Measurements from ENCODE around the gene ADGRV1. TPM values are rescaled to one million over a fixed set of nuclear protein-coding genes. Genes with fewer than 3 reads are reported as not detected.

ADGRV1 gene
- total and polyA plus RNA-seq, 3 donors from 2014 or later, result 10.8 to 18.0 (median 12.6) TPM

DNA sequence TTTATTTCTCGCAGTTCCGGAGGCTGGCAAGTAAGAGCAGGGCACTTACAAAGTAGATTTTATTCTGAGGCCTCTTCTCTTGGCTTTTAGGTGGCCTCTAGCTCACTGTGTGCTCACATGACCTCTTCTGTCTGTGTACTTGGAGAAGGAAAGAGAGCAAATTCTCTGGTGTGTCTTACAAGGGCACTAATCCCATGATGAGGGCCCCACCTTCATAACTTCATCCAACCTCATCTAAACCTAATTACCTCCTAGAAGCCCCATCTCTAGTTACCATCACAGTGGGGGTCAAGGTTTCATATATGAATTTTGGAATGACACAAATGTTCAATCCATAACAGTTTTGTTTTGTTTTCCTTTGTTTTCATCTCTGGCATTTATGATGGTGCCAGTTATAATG, 376.1 kb downstream of the ADGRV1 start:
- Histone ChIP-seq H3K4me3 (no peak overlapping the region), H3K9me3 (no peaks in the 10 kb centered on the region), H3K4me1 (no peaks in the 10 kb centered on the region), H3K27ac (no peak overlapping the region), H3K27me3 (no peaks in the 10 kb centered on the region), H3K36me3 (ENCODE audit: low read depth, missing control alignments) (no peaks in the 10 kb centered on the region)
- 89 to 97% methylated on average over 2 of the region's 2 CpGs for WGBS, 2 donors
- DNase-seq, result no peak
- no peak for TF ChIP-seq POLR2A (IDR thresholded peaks at IDR 0.05)
- TF ChIP-seq, protein P1, sequence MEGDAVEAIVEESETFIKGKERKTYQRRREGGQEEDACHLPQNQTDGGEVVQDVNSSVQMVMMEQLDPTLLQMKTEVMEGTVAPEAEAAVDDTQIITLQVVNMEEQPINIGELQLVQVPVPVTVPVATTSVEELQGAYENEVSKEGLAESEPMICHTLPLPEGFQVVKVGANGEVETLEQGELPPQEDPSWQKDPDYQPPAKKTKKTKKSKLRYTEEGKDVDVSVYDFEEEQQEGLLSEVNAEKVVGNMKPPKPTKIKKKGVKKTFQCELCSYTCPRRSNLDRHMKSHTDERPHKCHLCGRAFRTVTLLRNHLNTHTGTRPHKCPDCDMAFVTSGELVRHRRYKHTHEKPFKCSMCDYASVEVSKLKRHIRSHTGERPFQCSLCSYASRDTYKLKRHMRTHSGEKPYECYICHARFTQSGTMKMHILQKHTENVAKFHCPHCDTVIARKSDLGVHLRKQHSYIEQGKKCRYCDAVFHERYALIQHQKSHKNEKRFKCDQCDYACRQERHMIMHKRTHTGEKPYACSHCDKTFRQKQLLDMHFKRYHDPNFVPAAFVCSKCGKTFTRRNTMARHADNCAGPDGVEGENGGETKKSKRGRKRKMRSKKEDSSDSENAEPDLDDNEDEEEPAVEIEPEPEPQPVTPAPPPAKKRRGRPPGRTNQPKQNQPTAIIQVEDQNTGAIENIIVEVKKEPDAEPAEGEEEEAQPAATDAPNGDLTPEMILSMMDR (IDR thresholded peaks at IDR 0.05), result no peak
- intact Hi-C loops (cut with DNase I; ENCODE audit: low total_unique reads), result loop anchor here (10.0 kb wide), 1 partner anchor 160 kb away; no protein-coding TSS in a partner anchor

- TF ChIP-seq, protein P1 (IDR thresholded peaks at IDR 0.05), result no peak
- no peak for TF ChIP-seq POLR2A (IDR thresholded peaks at IDR 0.05)
- H3K27me3 ChIP-seq, result no peaks in the 10 kb centered on the region
- WGBS, 2 donors, result 33 to 48% methylated on average over 2 of the region's 2 CpGs
- no peak overlapping the region for H3K27ac ChIP-seq
- intact Hi-C loops (cut with DNase I; ENCODE audit: low total_unique reads), result loop anchor here (10.0 kb wide), 1 partner anchor 156 kb away; no protein-coding TSS in a partner anchor
- no peaks in the 10 kb centered on the region for H3K9me3 ChIP-seq
- no peak for DNase-seq
- no peak overlapping the region for H3K4me3 ChIP-seq
- no peaks in the 10 kb centered on the region for H3K4me1 ChIP-seq
- H3K36me3 ChIP-seq (ENCODE audit: low read depth, missing control alignments), result no peaks in the 10 kb centered on the region
Measured at GRCh38 chr5:90939211-90939610, 380.6 kb downstream of the ADGRV1 start.

- intact Hi-C loops (cut with DNase I; ENCODE audit: low total_unique reads), result no loop called here
Measured at GRCh38 chr5:90940227-90940995, 381.8 kb downstream of the ADGRV1 start.

GRCh38 chr5:90941002-90941720, 382.6 kb downstream of the ADGRV1 start:
- no peaks in the 10 kb centered on the region for H3K27me3 ChIP-seq
- H3K9me3 ChIP-seq, result no peaks in the 10 kb centered on the region
- H3K4me3 ChIP-seq, result no peak overlapping the region
- no peaks in the 10 kb centered on the region for H3K4me1 ChIP-seq
- TF ChIP-seq, protein P1 (IDR thresholded peaks at IDR 0.05), result no peak
- TF ChIP-seq POLR2A (IDR thresholded peaks at IDR 0.05), result no peak
- H3K36me3 ChIP-seq (ENCODE audit: low read depth, missing control alignments), result no peaks in the 10 kb centered on the region
- no peak overlapping the region for H3K27ac ChIP-seq
- DNase-seq, result no peak
- 41% methylated on average over 1 of the region's 1 CpG for WGBS, 2 donors
- intact Hi-C loops (cut with DNase I; ENCODE audit: low total_unique reads), result no loop called here

More at GRCh38 chr5:90940227-90940995, 381.8 kb downstream of the ADGRV1 start:
- DNase-seq, result peak; percentile 16
- H3K9me3 ChIP-seq, result no peaks in the 10 kb centered on the region
- no peak for TF ChIP-seq POLR2A (IDR thresholded peaks at IDR 0.05)
- TF ChIP-seq, protein P1 (IDR thresholded peaks at IDR 0.05), result no peak
- H3K27me3 ChIP-seq, result no peaks in the 10 kb centered on the region
- H3K4me1 ChIP-seq, result no peaks in the 10 kb centered on the region
- no peaks in the 10 kb centered on the region for H3K36me3 ChIP-seq (ENCODE audit: low read depth, missing control alignments)
- H3K4me3 ChIP-seq, result no peak overlapping the region
- no peak overlapping the region for H3K27ac ChIP-seq
- WGBS, 2 donors, result 17 to 20% methylated on average over 1 of the region's 1 CpG
